ENCODE results near the gene CUBN.

DNA sequence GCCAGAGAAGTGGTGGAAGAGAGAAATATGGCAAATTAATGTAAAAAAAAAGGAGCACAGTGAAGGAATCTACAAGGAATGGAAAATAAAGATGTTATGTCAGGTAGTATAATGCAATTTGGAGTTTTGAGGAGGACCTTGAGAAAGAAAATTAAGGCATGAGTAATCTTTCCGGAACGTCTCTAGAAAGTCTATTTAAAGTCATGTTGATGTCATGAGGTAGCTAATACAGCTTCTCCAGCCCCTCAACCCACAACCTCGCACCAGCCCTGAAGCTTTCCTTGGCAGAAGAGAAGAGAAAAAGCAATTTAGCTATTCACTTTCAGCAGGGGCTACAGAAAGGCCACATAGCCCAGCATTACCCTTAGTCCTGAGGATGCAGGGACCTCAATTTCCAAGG, 49.4 kb upstream of the CUBN start:
- TF ChIP-seq CTCF (IDR thresholded peaks at IDR 0.05) = no peak
- TF ChIP-seq POLR2A (IDR thresholded peaks at IDR 0.05) = no peak
